Ectodermal cell (in vitro differentiated cells): ENCODE measurements around the gene IGF2BP3.

Experiments used
- H3K27ac ChIP-seq: 2 replicates; pipeline ENCODE4 v1.7.0; 2013; ENCODE audit warnings: mild to moderate bottlenecking, low read depth, low read length; ENCODE audit not compliant: insufficient read depth, poor library complexity, severe bottlenecking
- H3K27me3 ChIP-seq: 2 replicates; pipeline ENCODE4 v1.7.0; 2013; ENCODE audit warnings: mild to moderate bottlenecking, low read length; ENCODE audit not compliant: insufficient read depth, control insufficient read depth, poor library complexity, severe bottlenecking
- H3K36me3 ChIP-seq: one replicate; pipeline ENCODE4 v1.7.0; 2013; ENCODE audit warnings: low read length; ENCODE audit not compliant: control insufficient read depth, insufficient read depth
- H3K4me1 ChIP-seq: one replicate; pipeline ENCODE4 v1.7.0; 2013; ENCODE audit warnings: low read length; ENCODE audit not compliant: control insufficient read depth, insufficient read depth
- H3K4me3 ChIP-seq: 2 replicates; pipeline ENCODE4 v1.7.0; 2013; ENCODE audit warnings: low read depth, low read length, control low read depth; ENCODE audit not compliant: insufficient read depth
- H3K9me3 ChIP-seq: 2 replicates; pipeline ENCODE4 v1.7.0; 2013; ENCODE audit warnings: mild to moderate bottlenecking, low read length, moderate library complexity; ENCODE audit not compliant: control insufficient read depth
- WGBS, 2 experiments: methylation state at CpG; one replicate each; pipeline ENCODE4 v1.1.7; 2013; ENCODE audit warnings: missing lambda C conversion rate in 2 of 2; 5-methylcytosine and 5-hydroxymethylcytosine counted together

The IGF2BP3 gene

GRCh38 chr7:23346316-23346715 is 124.0 kb downstream of the IGF2BP3 start:
- 93 to 94% methylated on average over 7 to 8 of the region's 8 CpGs for WGBS, 2 experiments

GRCh38 chr7:23345601-23346000 is 124.7 kb downstream of the IGF2BP3 start:
- H3K4me1 ChIP-seq = peaks cover 2% of the 10 kb centered on the region
- H3K27ac ChIP-seq = no peak overlapping the region
- H3K9me3 ChIP-seq = no peaks in the 10 kb centered on the region
- no peaks in the 10 kb centered on the region for H3K27me3 ChIP-seq
- no peak overlapping the region for H3K4me3 ChIP-seq
- 97% methylated on average over 6 of the region's 6 CpGs for WGBS, 2 experiments
- peaks cover 42% of the 10 kb centered on the region for H3K36me3 ChIP-seq

More at GRCh38 chr7:23346316-23346715, 124.0 kb downstream of the IGF2BP3 start:
- no peaks in the 10 kb centered on the region for H3K27me3 ChIP-seq
- H3K4me3 ChIP-seq = no peak overlapping the region
- H3K4me1 ChIP-seq = peaks cover 8% of the 10 kb centered on the region
- no peaks in the 10 kb centered on the region for H3K9me3 ChIP-seq
- no peak overlapping the region for H3K27ac ChIP-seq
- peaks cover 43% of the 10 kb centered on the region for H3K36me3 ChIP-seq

GRCh38 chr7:23343806-23344475 is 126.3 kb downstream of the IGF2BP3 start:
- Histone ChIP-seq H3K9me3 (no peaks in the 10 kb centered on the region), H3K4me1 (no peaks in the 10 kb centered on the region), H3K4me3 (no peak overlapping the region), H3K27ac (no peak overlapping the region), H3K27me3 (no peaks in the 10 kb centered on the region), H3K36me3 (peaks cover 48% of the 10 kb centered on the region)
- WGBS, 2 experiments = 90 to 99% methylated on average over 8 to 9 of the region's 9 CpGs

GRCh38 chr7:23343102-23343501 is 127.2 kb downstream of the IGF2BP3 start:
- no peak overlapping the region for H3K4me3 ChIP-seq
- H3K27ac ChIP-seq = no peak overlapping the region
- no peaks in the 10 kb centered on the region for H3K4me1 ChIP-seq
- peaks cover 57% of the 10 kb centered on the region for H3K36me3 ChIP-seq
- H3K27me3 ChIP-seq = no peaks in the 10 kb centered on the region
- no peaks in the 10 kb centered on the region for H3K9me3 ChIP-seq

GRCh38 chr7:23341846-23342598 is 128.3 kb downstream of the IGF2BP3 start:
- Histone ChIP-seq H3K27me3 (no peaks in the 10 kb centered on the region), H3K36me3 (peaks cover 65% of the 10 kb centered on the region), H3K9me3 (no peaks in the 10 kb centered on the region), H3K4me3 (no peak overlapping the region), H3K4me1 (no peaks in the 10 kb centered on the region), H3K27ac (no peak overlapping the region)
- WGBS, 2 experiments = 97% methylated on average over 7 of the region's 7 CpGs

GRCh38 chr7:23338863-23339262 is 131.4 kb downstream of the IGF2BP3 start:
- Histone ChIP-seq H3K4me1 (no peaks in the 10 kb centered on the region), H3K36me3 (peaks cover 51% of the 10 kb centered on the region), H3K4me3 (no peak overlapping the region), H3K27me3 (no peaks in the 10 kb centered on the region), H3K9me3 (no peaks in the 10 kb centered on the region), H3K27ac (no peak overlapping the region)
- WGBS, 2 experiments = 93 to 95% methylated on average over 2 of the region's 2 CpGs

GRCh38 chr7:23338439-23338838 is 131.9 kb downstream of the IGF2BP3 start:
- 87 to 93% methylated on average over 1 to 2 of the region's 2 CpGs for WGBS, 2 experiments
- H3K27me3 ChIP-seq = no peaks in the 10 kb centered on the region

GRCh38 chr7:23337374-23337773 is 132.9 kb downstream of the IGF2BP3 start:
- Histone ChIP-seq H3K4me1 (no peaks in the 10 kb centered on the region), H3K4me3 (no peak overlapping the region), H3K27ac (no peak overlapping the region), H3K36me3 (peaks cover 48% of the 10 kb centered on the region), H3K27me3 (no peaks in the 10 kb centered on the region), H3K9me3 (no peaks in the 10 kb centered on the region)

More at GRCh38 chr7:23338439-23338838, 131.9 kb downstream of the IGF2BP3 start:
- Histone ChIP-seq H3K27ac (no peak overlapping the region), H3K4me1 (no peaks in the 10 kb centered on the region), H3K4me3 (no peak overlapping the region), H3K9me3 (no peaks in the 10 kb centered on the region), H3K36me3 (peaks cover 51% of the 10 kb centered on the region)

- Histone ChIP-seq H3K9me3 (no peaks in the 10 kb centered on the region), H3K4me1 (no peaks in the 10 kb centered on the region), H3K27me3 (no peaks in the 10 kb centered on the region), H3K36me3 (peaks cover 48% of the 10 kb centered on the region), H3K27ac (no peak overlapping the region), H3K4me3 (no peak overlapping the region)
- 94 to 96% methylated on average over 6 of the region's 6 CpGs for WGBS, 2 experiments
These were observed 133.4 kb downstream of the IGF2BP3 start for GRCh38 chr7:23336799-23337283.

GRCh38 chr7:23336086-23336485 is 134.2 kb downstream of the IGF2BP3 start:
- 93 to 98% methylated on average over 3 of the region's 3 CpGs for WGBS, 2 experiments
- Histone ChIP-seq H3K36me3 (peaks cover 49% of the 10 kb centered on the region), H3K9me3 (no peaks in the 10 kb centered on the region), H3K27me3 (no peaks in the 10 kb centered on the region), H3K27ac (no peak overlapping the region), H3K4me3 (no peak overlapping the region), H3K4me1 (no peaks in the 10 kb centered on the region)
